WTC11 (cell line): ENCODE data around the gene SLC25A17.

Experiments used
- CBFB ChIP-seq: sonication (generic); formaldehyde crosslinking; IDR thresholded peaks from 2 replicates; pipeline ENCODE4 v1.8.1; 2022; ENCODE audit warnings: mild to moderate bottlenecking, low read depth, missing genetic modification reagents
- NFE2L1 ChIP-seq: sonication (generic); formaldehyde crosslinking; IDR thresholded peaks from 2 replicates; pipeline ENCODE4 v1.8.1; 2023; ENCODE audit warnings: missing genetic modification reagents
- PRRX2 ChIP-seq: fragments of 250-450 bp; sonication (Bioruptor Pico); IDR thresholded peaks from 2 replicates; pipeline ENCODE4 v1.8.0; 2021; ENCODE audit warnings: mild to moderate bottlenecking
- TP53 ChIP-seq: sonication (generic); formaldehyde crosslinking; IDR thresholded peaks from 2 replicates; pipeline ENCODE4 v1.8.1; 2023; ENCODE audit warnings: mild to moderate bottlenecking, missing genetic modification reagents
- TF ChIP-seq, protein P1 (sequence below): sonication (generic); formaldehyde crosslinking; IDR thresholded peaks from 2 replicates; pipeline ENCODE4 v1.8.0; 2022; ENCODE audit warnings: mild to moderate bottlenecking, missing genetic modification reagents
- TF ChIP-seq, protein P2 (sequence below): sonication (generic); formaldehyde crosslinking; IDR thresholded peaks from 2 replicates; pipeline ENCODE4 v1.8.1; 2022; ENCODE audit warnings: low read depth, missing genetic modification reagents, borderline replicate concordance
- TF ChIP-seq, protein P3 (sequence below): sonication (generic); formaldehyde crosslinking; IDR thresholded peaks from 2 replicates; pipeline ENCODE4 v1.8.0; 2023; ENCODE audit warnings: mild to moderate bottlenecking, missing genetic modification reagents
- TF ChIP-seq, protein P4 (sequence below): sonication (generic); formaldehyde crosslinking; IDR thresholded peaks from 2 replicates; pipeline ENCODE4 v1.8.1; 2022; ENCODE audit warnings: mild to moderate bottlenecking, missing genetic modification reagents, moderate library complexity, borderline replicate concordance
- TF ChIP-seq, protein P5 (sequence below): sonication (generic); formaldehyde crosslinking; IDR thresholded peaks from 2 replicates; pipeline ENCODE4 v1.8.0; 2023; ENCODE audit warnings: missing genetic modification reagents

DNA sequence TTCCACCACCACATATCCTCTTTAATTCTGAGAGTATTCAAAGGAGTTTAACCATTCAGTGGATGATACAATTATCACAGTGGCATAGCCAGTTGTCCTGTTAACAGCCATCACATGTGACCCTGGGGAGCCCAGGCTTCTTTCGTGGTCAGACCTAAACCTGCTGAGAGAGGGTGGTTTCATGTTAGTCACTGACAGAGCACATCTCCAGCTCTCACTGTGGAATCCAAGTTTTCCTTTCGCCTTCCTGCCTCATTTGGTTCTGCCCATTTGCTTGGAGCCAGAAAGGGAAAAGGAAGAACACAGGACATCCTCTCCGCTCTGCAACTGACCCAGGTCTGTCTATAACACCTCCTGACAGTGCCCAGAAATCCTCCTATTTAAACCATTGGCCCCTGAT, 79.4 kb downstream of the SLC25A17 start:
- TF ChIP-seq NFE2L1 (CRISPR knock-in tag), result no peak
- TF ChIP-seq PRRX2, result no peak
- no peak for TF ChIP-seq TP53 (CRISPR knock-in tag)
- TF ChIP-seq, protein P1, sequence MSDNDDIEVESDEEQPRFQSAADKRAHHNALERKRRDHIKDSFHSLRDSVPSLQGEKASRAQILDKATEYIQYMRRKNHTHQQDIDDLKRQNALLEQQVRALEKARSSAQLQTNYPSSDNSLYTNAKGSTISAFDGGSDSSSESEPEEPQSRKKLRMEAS, result no peak
- TF ChIP-seq, protein P2, sequence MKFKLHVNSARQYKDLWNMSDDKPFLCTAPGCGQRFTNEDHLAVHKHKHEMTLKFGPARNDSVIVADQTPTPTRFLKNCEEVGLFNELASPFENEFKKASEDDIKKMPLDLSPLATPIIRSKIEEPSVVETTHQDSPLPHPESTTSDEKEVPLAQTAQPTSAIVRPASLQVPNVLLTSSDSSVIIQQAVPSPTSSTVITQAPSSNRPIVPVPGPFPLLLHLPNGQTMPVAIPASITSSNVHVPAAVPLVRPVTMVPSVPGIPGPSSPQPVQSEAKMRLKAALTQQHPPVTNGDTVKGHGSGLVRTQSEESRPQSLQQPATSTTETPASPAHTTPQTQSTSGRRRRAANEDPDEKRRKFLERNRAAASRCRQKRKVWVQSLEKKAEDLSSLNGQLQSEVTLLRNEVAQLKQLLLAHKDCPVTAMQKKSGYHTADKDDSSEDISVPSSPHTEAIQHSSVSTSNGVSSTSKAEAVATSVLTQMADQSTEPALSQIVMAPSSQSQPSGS (CRISPR knock-in tag), result no peak
- TF ChIP-seq, protein P3, sequence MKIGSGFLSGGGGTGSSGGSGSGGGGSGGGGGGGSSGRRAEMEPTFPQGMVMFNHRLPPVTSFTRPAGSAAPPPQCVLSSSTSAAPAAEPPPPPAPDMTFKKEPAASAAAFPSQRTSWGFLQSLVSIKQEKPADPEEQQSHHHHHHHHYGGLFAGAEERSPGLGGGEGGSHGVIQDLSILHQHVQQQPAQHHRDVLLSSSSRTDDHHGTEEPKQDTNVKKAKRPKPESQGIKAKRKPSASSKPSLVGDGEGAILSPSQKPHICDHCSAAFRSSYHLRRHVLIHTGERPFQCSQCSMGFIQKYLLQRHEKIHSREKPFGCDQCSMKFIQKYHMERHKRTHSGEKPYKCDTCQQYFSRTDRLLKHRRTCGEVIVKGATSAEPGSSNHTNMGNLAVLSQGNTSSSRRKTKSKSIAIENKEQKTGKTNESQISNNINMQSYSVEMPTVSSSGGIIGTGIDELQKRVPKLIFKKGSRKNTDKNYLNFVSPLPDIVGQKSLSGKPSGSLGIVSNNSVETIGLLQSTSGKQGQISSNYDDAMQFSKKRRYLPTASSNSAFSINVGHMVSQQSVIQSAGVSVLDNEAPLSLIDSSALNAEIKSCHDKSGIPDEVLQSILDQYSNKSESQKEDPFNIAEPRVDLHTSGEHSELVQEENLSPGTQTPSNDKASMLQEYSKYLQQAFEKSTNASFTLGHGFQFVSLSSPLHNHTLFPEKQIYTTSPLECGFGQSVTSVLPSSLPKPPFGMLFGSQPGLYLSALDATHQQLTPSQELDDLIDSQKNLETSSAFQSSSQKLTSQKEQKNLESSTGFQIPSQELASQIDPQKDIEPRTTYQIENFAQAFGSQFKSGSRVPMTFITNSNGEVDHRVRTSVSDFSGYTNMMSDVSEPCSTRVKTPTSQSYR, result no peak
- TF ChIP-seq, protein P4, sequence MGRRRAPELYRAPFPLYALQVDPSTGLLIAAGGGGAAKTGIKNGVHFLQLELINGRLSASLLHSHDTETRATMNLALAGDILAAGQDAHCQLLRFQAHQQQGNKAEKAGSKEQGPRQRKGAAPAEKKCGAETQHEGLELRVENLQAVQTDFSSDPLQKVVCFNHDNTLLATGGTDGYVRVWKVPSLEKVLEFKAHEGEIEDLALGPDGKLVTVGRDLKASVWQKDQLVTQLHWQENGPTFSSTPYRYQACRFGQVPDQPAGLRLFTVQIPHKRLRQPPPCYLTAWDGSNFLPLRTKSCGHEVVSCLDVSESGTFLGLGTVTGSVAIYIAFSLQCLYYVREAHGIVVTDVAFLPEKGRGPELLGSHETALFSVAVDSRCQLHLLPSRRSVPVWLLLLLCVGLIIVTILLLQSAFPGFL (CRISPR knock-in tag), result no peak
- TF ChIP-seq, protein P5, sequence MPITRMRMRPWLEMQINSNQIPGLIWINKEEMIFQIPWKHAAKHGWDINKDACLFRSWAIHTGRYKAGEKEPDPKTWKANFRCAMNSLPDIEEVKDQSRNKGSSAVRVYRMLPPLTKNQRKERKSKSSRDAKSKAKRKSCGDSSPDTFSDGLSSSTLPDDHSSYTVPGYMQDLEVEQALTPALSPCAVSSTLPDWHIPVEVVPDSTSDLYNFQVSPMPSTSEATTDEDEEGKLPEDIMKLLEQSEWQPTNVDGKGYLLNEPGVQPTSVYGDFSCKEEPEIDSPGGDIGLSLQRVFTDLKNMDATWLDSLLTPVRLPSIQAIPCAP (CRISPR knock-in tag), result no peak
- TF ChIP-seq CBFB (CRISPR knock-in tag), result no peak
